SU-DHL-6 (cell line): Measurements from ENCODE around the gene MAP4K3.

Source experiments
- EZH2phosphoT487 ChIP-seq: fragments of 200-600 bp; sonication (generic), shearing (Covaris generic); conservative IDR thresholded peaks from 2 replicates; pipeline ENCODE4 v1.6.1; 2018; ENCODE audit warnings: mild to moderate bottlenecking, antibody characterized with exemption, low read length, moderate library complexity, mixed read lengths
- TF ChIP-seq, protein P1 (sequence below): fragments of 200-600 bp; sonication (generic); IDR thresholded peaks from one replicate; pipeline ENCODE4 v1.5.1; 2017; ENCODE audit warnings: antibody characterized with exemption, mild to moderate bottlenecking, low read length, moderate library complexity; ENCODE audit not compliant: insufficient read depth, poor library complexity, severe bottlenecking

DNA sequence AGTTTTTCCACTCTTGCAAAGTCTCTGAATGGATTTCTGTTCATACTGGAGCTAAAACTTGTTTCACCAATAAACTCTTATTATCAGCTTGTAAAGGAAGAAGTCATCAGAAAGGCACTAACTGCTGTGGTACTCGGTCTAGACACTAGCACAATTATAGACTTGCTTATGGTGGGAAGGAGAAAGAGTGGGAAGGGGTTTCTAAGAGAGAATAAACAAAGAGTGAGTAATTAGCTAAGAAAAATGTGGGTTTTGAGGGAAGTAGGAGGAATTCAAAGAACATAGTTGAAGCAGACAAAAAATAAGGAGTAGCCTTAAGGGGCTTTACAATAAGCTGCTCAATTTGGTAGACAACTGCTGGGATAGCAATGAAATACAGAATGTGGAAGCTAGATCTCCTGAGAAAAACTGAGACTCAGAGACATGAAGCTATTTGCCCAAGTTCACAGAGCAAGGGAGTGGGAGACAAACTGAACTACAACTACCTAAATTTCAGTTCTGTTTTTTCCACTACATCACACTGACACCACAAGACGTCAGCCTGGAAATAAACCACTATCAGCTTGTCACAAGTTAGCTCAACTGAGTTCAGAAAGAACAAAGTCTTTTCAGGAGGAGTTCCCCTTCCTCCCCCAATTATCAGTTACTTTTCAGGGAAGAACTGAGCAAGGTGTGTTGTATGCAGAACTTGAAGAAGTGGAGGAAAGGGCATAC is 59.7 kb downstream of the MAP4K3 start:
- TF ChIP-seq, protein P1, sequence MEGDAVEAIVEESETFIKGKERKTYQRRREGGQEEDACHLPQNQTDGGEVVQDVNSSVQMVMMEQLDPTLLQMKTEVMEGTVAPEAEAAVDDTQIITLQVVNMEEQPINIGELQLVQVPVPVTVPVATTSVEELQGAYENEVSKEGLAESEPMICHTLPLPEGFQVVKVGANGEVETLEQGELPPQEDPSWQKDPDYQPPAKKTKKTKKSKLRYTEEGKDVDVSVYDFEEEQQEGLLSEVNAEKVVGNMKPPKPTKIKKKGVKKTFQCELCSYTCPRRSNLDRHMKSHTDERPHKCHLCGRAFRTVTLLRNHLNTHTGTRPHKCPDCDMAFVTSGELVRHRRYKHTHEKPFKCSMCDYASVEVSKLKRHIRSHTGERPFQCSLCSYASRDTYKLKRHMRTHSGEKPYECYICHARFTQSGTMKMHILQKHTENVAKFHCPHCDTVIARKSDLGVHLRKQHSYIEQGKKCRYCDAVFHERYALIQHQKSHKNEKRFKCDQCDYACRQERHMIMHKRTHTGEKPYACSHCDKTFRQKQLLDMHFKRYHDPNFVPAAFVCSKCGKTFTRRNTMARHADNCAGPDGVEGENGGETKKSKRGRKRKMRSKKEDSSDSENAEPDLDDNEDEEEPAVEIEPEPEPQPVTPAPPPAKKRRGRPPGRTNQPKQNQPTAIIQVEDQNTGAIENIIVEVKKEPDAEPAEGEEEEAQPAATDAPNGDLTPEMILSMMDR, result no peak
- no peak for TF ChIP-seq EZH2phosphoT487
